Spleen (tissue), 11 donors: ENCODE measurements around the gene NIPAL3. TPM values are rescaled to one million over a fixed set of nuclear protein-coding genes. Genes with fewer than 3 reads are reported as not detected.

Experiments
- DNase-seq: peaks from one replicate; pipeline ENCODE4 v3.0.0-alpha.2; 2020
- H3K27ac ChIP-seq, 8 donors: fragments of 200-600 bp; sonication (generic) in 7 of 8; 1 replicate in 4 of 8; 2 replicates in 4 of 8; pipeline versions ENCODE4 v1.5.0 to v1.8.0; 2016 to 2021; ENCODE audit warnings: inconsistent platforms in 4 of 8, mild to moderate bottlenecking in 4 of 8, moderate library complexity in 1 of 8
- H3K27me3 ChIP-seq, 7 donors: fragments of 200-600 bp; sonication (generic) in 6 of 7; replicated peaks in 1 of 7; 1 replicate in 4 of 7; 2 replicates in 3 of 7; pipeline versions ENCODE4 v1.5.0 to v1.8.0; 2016 to 2021; ENCODE audit warnings: inconsistent platforms in 3 of 7, mild to moderate bottlenecking in 1 of 7
- H3K36me3 ChIP-seq, 6 donors: fragments of 200-600 bp; sonication (generic) in 5 of 6; 1 replicate in 4 of 6; 2 replicates in 2 of 6; pipeline versions ENCODE4 v1.5.0 to v1.8.0; 2016 to 2021; ENCODE audit warnings: inconsistent platforms in 2 of 6
- H3K4me1 ChIP-seq, 6 donors: fragments of 200-600 bp; sonication (generic) in 5 of 6; 1 replicate in 3 of 6; 2 replicates in 3 of 6; pipeline versions ENCODE4 v1.5.0 to v1.8.0; 2016 to 2021; ENCODE audit warnings: inconsistent platforms in 3 of 6
- H3K4me3 ChIP-seq, 8 donors: fragments of 200-600 bp; sonication (generic) in 7 of 8; 1 replicate in 4 of 8; 2 replicates in 4 of 8; pipeline versions ENCODE4 v1.5.0 to v1.8.0; 2016 to 2021; ENCODE audit warnings: inconsistent platforms in 4 of 8, mild to moderate bottlenecking in 4 of 8, moderate library complexity in 2 of 8
- H3K9me3 ChIP-seq, 8 donors: fragments of 200-600 bp; sonication (generic) in 7 of 8; 1 replicate in 4 of 8; 2 replicates in 4 of 8; pipeline versions ENCODE4 v1.5.0 to v1.8.0; 2016 to 2021; ENCODE audit warnings: inconsistent platforms in 4 of 8
- CTCF ChIP-seq, 11 experiments: fragments of 200-600 bp in 7 of 11; fragments of 450-650 bp in 4 of 11; sonication (generic) in 4 of 11; IDR thresholded peaks in 8 of 11; conservative IDR thresholded peaks in 3 of 11; 1 replicate in 7 of 11; 2 replicates in 4 of 11; pipeline versions ENCODE4 v1.4.0 to v1.8.0; 2016 to 2021; ENCODE audit warnings: antibody characterized with exemption in 11 of 11, inconsistent platforms in 4 of 11, mild to moderate bottlenecking in 1 of 11
- POLR2A ChIP-seq, 3 donors: fragments of 450-650 bp; IDR thresholded peaks; one replicate each; pipeline ENCODE4 v1.5.1; 2017; ENCODE audit warnings: antibody characterized with exemption in 3 of 3, mild to moderate bottlenecking in 1 of 3
- POLR2AphosphoS5 ChIP-seq, 3 donors: sonication (generic); formaldehyde crosslinking; IDR thresholded peaks; one replicate each; pipeline ENCODE4 v1.5.1; 2017; ENCODE audit warnings: antibody characterized with exemption in 3 of 3
- whole genome bisulfite sequencing, 5 donors: extraction: QIAGEN DNeasy Blood & Tissue Kit in 3 of 5; methylation state at CpG; one replicate each; pipeline versions ENCODE4 v1.1.5 to v1.1.7; 2013 to 2018; 5-methylcytosine and 5-hydroxymethylcytosine counted together
- intact Hi-C: fragments of 100-400 bp; cut with DNase I; formaldehyde crosslinking; loops from one replicate; pipeline ENCODE4 v1.15.0; 2023; ENCODE audit warnings: low total_unique reads
- polyA plus RNA-seq, 3 donors: library from polyadenylated mRNA; stranded (reverse); fragments of 200-250 nt; gene quantifications; one replicate each; pipeline ENCODE4 v1.2.1, GENCODE V29; 2013
- total RNA-seq, 7 donors: library from RNA; depleted of rRNA in 3 of 7; stranded (reverse); fragments of >200 nt in 3 of 7; fragmentation: NEBNext Ultra II Directional in 4 of 7; extraction: Animal tissue kit (Norgen Biotek cat#: 25700) in 4 of 7; gene quantifications; one replicate each; pipeline versions ENCODE4 v1.1.0 to v1.2.1, GENCODE V29; 2016 to 2021
- donor health status: healthy with polysubstance abuse.
- donor health status: DM: no; HTN: no; CAD: no; lungs with moderate emphysema.
- donor health status: DM: no; HTN: no; CAD: no.
- donor health status: Bipolar disorder and iron deficiency.
- donor health status: healthy.
- donor health status: DM: no; HTN: no; CAD: no.
- donor health status: DM: yes; HTN: yes; CAD: no.

The NIPAL3 gene
- total and polyA plus RNA-seq, 10 donors, result 5.3 to 49.2 (median 24.7) TPM

DNA sequence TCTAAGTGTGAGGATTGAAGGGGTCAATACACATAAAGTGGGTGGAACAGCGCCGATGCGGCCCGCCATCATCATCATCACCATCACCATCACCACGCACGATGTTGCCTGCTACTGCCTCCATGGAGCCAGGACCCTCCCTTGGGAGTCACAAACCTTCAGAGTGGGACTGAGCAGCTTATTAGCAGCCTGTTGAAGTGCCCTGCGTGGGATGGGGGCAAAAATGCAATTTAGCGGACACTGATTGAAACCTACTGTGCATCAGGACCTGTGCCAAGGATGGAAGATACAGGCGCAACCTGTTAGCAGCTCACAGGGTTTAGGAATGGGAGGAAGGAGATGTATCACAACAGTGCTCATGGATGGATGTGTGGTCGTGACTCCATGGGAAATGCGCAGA is 28.7 kb upstream of the NIPAL3 start:
- TF ChIP-seq POLR2AphosphoS5 (IDR thresholded peaks at IDR 0.05), result no peak
- H3K4me1 ChIP-seq, result peaks cover 5 to 52% (median 32%) of the 10 kb centered on the region in 6 donors
- DNase-seq, result no peak
- no peaks in the 10 kb centered on the region for H3K27me3 ChIP-seq
- peaks cover 0 to 11% (median 0%) of the 10 kb centered on the region in 6 donors for H3K36me3 ChIP-seq
- no peak overlapping the region for H3K4me3 ChIP-seq
- 92 to 98% (median 95%) methylated on average over 11 of the region's 11 CpGs for WGBS, 5 donors
- H3K27ac ChIP-seq, result no peak overlapping the region
- no peaks in the 10 kb centered on the region for H3K9me3 ChIP-seq
- intact Hi-C loops, result no loop called here

DNA sequence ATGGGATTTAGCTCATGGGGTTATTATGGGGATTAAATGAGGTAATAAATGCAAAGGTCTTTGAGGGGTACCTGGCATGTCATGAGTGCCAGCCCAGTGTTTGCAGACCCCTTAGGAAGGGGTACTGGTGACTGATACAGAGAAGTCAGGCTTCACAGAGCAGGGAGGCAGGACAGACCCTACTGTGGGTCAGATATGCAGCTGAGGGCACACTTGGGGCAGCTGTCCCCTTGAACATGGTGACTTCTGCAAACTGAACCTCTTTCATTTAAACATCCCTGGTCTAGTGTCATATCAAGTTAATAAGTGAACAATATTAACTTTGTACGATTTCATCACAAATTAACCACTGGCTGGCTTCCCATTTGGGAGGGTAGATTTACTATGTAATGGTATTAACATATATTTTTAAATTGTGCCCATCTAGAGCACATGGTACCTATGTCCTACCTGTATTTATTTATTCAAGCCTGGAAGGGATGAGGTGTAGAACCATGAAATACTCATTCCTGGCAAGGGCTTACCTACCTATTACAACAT is 27.9 kb upstream of the NIPAL3 start:
- no peak for DNase-seq
- H3K27me3 ChIP-seq, result no peaks in the 10 kb centered on the region
- no peaks in the 10 kb centered on the region for H3K9me3 ChIP-seq
- WGBS, 5 donors, result 82 to 93% (median 92%) methylated on average over 1 of the region's 1 CpG
- no peak overlapping the region for H3K27ac ChIP-seq
- no peak for TF ChIP-seq CTCF (IDR thresholded peaks at IDR 0.05 in 8 of 11, conservative IDR thresholded peaks at IDR 0.05 in 3 of 11)
- peaks cover 8 to 60% (median 40%) of the 10 kb centered on the region in 6 donors for H3K4me1 ChIP-seq
- no peak overlapping the region for H3K4me3 ChIP-seq
- intact Hi-C loops, result no loop called here
- H3K36me3 ChIP-seq, result peaks cover 0 to 3% (median 0%) of the 10 kb centered on the region in 6 donors

- H3K27me3 ChIP-seq, result no peaks in the 10 kb centered on the region
- H3K9me3 ChIP-seq, result no peaks in the 10 kb centered on the region
- DNase-seq, result no peak
- intact Hi-C loops, result no loop called here
- H3K4me1 ChIP-seq, result peaks cover 8 to 67% (median 46%) of the 10 kb centered on the region in 6 donors
- no peak overlapping the region for H3K4me3 ChIP-seq
- no peaks in the 10 kb centered on the region for H3K36me3 ChIP-seq
- 92 to 98% (median 95%) methylated on average over 8 of the region's 8 CpGs for WGBS, 5 donors
- no peak overlapping the region for H3K27ac ChIP-seq
- TF ChIP-seq POLR2A (IDR thresholded peaks at IDR 0.05) (no peak), CTCF (IDR thresholded peaks at IDR 0.05 in 8 of 11, conservative IDR thresholded peaks at IDR 0.05 in 3 of 11) (no peak), POLR2AphosphoS5 (IDR thresholded peaks at IDR 0.05) (no peak)
These were observed 27.2 kb upstream of the NIPAL3 start for GRCh38 chr1:24388331-24388885.

DNA sequence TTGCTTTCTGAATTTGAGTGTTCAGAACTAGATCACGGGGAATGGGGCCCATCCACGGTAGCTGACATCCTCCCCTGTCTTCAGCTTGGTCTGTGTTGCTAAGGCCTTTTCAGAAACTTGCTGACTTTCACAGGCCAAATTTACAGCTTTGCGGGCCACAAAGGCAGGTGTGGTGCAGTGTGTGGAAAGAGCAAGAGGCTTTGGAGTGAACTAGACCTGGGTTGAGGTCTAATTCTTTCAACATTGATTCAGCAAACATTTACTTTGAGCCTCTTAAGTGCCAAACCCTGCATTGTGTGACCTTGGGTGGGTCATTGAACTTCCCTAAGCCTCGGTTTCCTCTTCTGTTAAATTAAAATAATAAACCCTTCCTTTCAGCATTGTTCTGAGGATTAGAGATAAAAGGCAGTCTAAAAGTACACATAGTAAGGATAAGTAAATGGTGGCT is 26.3 kb upstream of the NIPAL3 start:
- Histone ChIP-seq H3K36me3 (no peaks in the 10 kb centered on the region), H3K9me3 (no peaks in the 10 kb centered on the region), H3K4me1 (peaks cover 8 to 63% (median 48%) of the 10 kb centered on the region in 6 donors), H3K4me3 (no peak overlapping the region), H3K27ac (no peak overlapping the region), H3K27me3 (no peaks in the 10 kb centered on the region)
- 72 to 85% (median 80%) methylated on average over 4 of the region's 4 CpGs for WGBS, 5 donors
- intact Hi-C loops, result no loop called here
- TF ChIP-seq CTCF (IDR thresholded peaks at IDR 0.05 in 8 of 11, conservative IDR thresholded peaks at IDR 0.05 in 3 of 11), result no peak
- TF ChIP-seq POLR2AphosphoS5 (IDR thresholded peaks at IDR 0.05), result no peak
- TF ChIP-seq POLR2A (IDR thresholded peaks at IDR 0.05), result no peak
- DNase-seq, result no peak
